DMS153 treated with DMSO at 0.1 percent for 48 hours (cell line): ENCODE results near the gene BICC1.
"Not testable (repeated sequence)": the region's sequence is repeated elsewhere in the genome, so short reads cannot be mapped to it uniquely, and the experiment has no call there.

Source experiments
- DNase-seq: peaks from one replicate; lab custom pipeline; 2025; ENCODE audit not compliant: unreplicated experiment; lab: John Stamatoyannopoulos, UW

BICC1 gene

GRCh38 chr10:58853668-58854067, 341.0 kb downstream of the BICC1 start:
- no peak for DNase-seq

- DNase-seq: no peak
Measured at GRCh38 chr10:58854811-58855210, 342.1 kb downstream of the BICC1 start.

- DNase-seq: no peak
Measured at GRCh38 chr10:58856508-58857240, 344.0 kb downstream of the BICC1 start.

- DNase-seq: no peak
Measured at GRCh38 chr10:58857251-58857805, 344.7 kb downstream of the BICC1 start.

GRCh38 chr10:58858123-58858522, 345.5 kb downstream of the BICC1 start:
- DNase-seq: not testable (repeated sequence)

- no peak for DNase-seq
Measured at GRCh38 chr10:58859526-58859925, 346.9 kb downstream of the BICC1 start.

DNA sequence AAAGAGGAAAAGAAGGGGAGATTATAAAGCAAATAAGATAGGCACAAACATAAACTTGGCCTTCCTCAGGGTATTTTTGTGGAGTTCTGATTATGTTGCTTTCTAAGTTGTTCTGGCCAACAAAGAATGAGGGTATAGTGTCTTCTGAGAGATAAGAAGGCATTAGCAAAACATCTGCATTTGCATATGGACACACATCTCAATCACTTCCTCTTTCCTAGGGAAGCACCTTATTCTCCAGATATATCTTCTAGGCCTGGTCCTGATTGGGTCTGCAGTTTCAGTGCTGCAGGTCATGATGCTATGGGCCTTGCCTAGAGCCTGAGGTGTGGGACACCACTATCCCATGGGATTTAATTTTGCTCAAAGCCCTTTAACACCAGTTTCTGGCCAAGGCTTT, 355.0 kb downstream of the BICC1 start:
- no peak for DNase-seq

GRCh38 chr10:58868736-58869435, 356.2 kb downstream of the BICC1 start:
- no peak for DNase-seq

DNA sequence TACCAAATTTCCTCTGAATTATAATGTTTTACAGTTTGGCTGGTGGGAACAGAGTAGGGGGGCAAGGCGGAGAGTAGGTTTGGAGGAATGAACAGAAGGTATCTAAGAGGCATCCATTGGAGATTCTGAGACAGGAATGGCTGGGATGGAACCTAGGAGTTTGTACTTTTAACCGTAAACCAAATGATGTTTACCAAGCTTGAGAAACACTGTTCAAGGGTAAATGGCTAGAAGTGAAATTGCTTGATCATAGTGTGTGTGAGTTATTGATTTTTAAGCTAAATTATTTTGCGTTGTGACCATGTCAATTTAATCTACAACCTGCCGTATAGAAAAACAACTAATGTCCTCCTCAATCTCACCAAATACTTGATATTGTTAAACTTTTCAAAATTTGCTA, 357.4 kb downstream of the BICC1 start:
- DNase-seq: no peak

- DNase-seq: no peak
Measured at GRCh38 chr10:58873161-58873560, 360.5 kb downstream of the BICC1 start.
